Colonic mucosa (tissue), 4 donors: ENCODE data around the gene NDUFB7. TPM values are rescaled to one million over a fixed set of nuclear protein-coding genes. Genes with fewer than 3 reads are reported as not detected.

Experiments used
- DNase-seq: peaks from one replicate; pipeline ENCODE4 v3.0.0-alpha.2; 2020
- H3K27ac ChIP-seq: fragments of 200-600 bp; one replicate; pipeline ENCODE4 v1.8.0; 2021
- H3K27me3 ChIP-seq: fragments of 200-600 bp; one replicate; pipeline ENCODE4 v1.8.0; 2021
- H3K36me3 ChIP-seq: fragments of 200-600 bp; one replicate; pipeline ENCODE4 v1.8.0; 2021
- H3K4me1 ChIP-seq: fragments of 200-600 bp; one replicate; pipeline ENCODE4 v1.8.0; 2021; ENCODE audit warnings: mild to moderate bottlenecking
- H3K4me3 ChIP-seq: fragments of 200-600 bp; one replicate; pipeline ENCODE4 v1.8.0; 2021
- H3K9ac ChIP-seq, 2 donors: one replicate each; pipeline ENCODE4 v1.7.0; 2013; ENCODE audit warnings: control low read depth in 2 of 2, low read depth in 2 of 2, low read length in 2 of 2
- H3K9me3 ChIP-seq: fragments of 200-600 bp; one replicate; pipeline ENCODE4 v1.8.0; 2021
- intact Hi-C: fragments of 100-400 bp; cut with DNase I; formaldehyde crosslinking; loops from one replicate; pipeline ENCODE4 v1.14.1; 2022
- total RNA-seq, 2 donors: library from RNA; stranded (reverse); fragmentation: NEBNext Ultra II Directional in 1 of 2; extraction: Animal tissue kit (Norgen Biotek cat#: 25700) in 1 of 2; gene quantifications; one replicate each; pipeline ENCODE4 v1.2.1, GENCODE V29; 2021
- TF ChIP-seq, protein P1 (sequence below): fragments of 200-600 bp; IDR thresholded peaks from one replicate; pipeline ENCODE4 v1.8.0; 2022; ENCODE audit warnings: antibody characterized with exemption, mild to moderate bottlenecking
- donor health status: healthy.
- donor health status: DM: no; HTN: no; CAD: no.
- donor health status: DM: no; HTN: no; CAD: no.

NDUFB7 gene
- total RNA-seq, 2 donors from 2014 or later = 216 to 302 TPM

DNA sequence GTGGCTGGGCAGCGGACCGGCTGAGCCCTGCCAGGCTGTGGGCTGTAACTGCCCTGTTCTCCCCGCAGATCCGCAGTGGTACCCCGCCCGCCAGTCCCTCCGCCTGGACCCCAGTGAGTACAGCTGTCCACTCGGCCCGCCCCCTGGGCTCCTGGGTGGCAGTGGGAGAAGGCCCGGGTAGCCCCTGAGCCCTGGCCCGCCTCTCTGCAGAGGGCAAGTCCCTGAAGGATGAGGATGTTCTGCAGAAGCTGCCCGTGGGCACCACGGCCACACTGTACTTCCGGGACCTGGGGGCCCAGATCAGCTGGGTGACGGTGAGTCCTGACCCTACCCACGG lies 8.3 kb downstream of the NDUFB7 start:
- DNase-seq = no peak
- H3K27me3 ChIP-seq = no peaks in the 10 kb centered on the region
- no peaks in the 10 kb centered on the region for H3K36me3 ChIP-seq
- H3K9me3 ChIP-seq = no peaks in the 10 kb centered on the region
- H3K9ac ChIP-seq = no peak overlapping the region
- intact Hi-C loops = no loop called here
- no peak overlapping the region for H3K4me3 ChIP-seq
- no peak overlapping the region for H3K27ac ChIP-seq
- no peaks in the 10 kb centered on the region for H3K4me1 ChIP-seq
- TF ChIP-seq, protein P1, sequence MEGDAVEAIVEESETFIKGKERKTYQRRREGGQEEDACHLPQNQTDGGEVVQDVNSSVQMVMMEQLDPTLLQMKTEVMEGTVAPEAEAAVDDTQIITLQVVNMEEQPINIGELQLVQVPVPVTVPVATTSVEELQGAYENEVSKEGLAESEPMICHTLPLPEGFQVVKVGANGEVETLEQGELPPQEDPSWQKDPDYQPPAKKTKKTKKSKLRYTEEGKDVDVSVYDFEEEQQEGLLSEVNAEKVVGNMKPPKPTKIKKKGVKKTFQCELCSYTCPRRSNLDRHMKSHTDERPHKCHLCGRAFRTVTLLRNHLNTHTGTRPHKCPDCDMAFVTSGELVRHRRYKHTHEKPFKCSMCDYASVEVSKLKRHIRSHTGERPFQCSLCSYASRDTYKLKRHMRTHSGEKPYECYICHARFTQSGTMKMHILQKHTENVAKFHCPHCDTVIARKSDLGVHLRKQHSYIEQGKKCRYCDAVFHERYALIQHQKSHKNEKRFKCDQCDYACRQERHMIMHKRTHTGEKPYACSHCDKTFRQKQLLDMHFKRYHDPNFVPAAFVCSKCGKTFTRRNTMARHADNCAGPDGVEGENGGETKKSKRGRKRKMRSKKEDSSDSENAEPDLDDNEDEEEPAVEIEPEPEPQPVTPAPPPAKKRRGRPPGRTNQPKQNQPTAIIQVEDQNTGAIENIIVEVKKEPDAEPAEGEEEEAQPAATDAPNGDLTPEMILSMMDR = no peak

DNA sequence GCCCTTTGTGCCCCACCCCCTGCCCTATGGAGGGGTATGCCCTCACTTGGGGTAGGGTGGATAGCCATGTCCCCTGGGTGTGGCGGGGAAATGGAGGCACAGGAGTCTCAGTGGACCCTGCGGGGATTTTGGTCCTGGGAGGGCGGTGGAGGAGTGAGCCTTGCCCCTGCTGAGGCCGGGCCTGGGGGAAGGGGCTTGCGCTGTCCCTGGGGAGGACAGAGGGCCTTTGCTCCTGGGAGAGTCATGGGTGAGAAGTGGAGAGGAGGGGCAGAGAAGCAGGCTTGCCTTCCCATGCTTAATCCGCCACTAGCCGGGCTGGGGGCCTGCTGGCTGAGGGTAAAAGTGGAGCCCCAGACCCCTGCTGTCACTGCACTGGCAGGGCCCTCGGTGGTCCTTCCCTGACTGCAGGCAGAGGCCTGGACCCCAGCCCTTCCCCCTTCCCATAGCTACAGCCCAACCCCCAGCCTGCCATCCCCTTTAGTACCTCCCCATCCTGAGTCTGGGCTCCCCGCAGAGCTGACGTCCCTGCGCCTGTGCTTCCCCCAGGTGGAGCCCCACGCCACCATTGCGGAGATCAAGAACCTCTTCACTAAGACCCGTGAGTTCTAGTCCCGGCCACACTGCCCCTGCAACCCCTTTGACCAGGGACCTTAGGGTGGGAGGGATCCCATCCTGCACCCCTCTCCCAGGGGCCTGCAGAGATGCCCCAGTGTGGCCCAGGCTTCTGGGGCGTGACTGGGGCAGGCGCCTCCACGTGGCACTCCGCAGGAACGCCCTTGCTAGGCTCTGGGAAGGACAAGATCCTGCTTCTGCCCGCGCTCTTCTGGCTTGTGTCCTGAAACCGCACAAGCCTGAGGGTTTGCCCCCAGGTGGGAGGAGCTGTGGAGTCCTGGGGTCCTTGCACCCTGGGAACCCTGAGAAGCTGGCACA lies 8.9 kb downstream of the NDUFB7 start:
- intact Hi-C loops = no loop called here
- no peaks in the 10 kb centered on the region for H3K36me3 ChIP-seq
- TF ChIP-seq, protein P1 = no peak
- H3K4me3 ChIP-seq = no peak overlapping the region
- no peaks in the 10 kb centered on the region for H3K4me1 ChIP-seq
- no peaks in the 10 kb centered on the region for H3K9me3 ChIP-seq
- no peaks in the 10 kb centered on the region for H3K27me3 ChIP-seq
- no peak for DNase-seq
- no peak overlapping the region for H3K27ac ChIP-seq
- H3K9ac ChIP-seq = no peak overlapping the region

DNA sequence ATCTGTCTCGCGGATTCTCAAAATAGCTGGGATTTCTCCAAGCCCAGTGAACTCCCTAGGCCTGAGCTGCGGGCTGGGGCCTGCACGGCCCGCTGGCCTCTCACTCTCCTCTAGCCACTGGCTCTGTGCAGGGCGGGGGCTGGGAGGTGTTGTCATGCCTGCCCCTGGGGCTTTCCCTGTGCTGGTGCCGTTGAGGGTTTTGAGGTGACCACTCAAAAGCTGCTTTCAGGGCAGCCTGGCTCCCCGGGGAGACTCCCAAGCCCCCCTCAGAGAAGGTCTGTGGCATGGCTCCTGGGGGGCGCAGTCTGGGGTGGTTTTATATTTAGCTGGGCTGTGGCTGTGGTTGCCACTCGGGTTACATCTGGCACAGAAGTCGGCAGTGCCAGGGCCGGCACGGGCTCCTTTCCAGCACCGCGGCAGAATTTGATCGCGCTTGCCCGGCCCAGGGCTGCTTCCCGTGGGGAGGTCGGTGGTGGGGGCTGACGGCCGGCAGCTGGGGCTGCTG lies 10.0 kb downstream of the NDUFB7 start:
- Histone ChIP-seq H3K27ac (no peak overlapping the region), H3K9me3 (no peaks in the 10 kb centered on the region), H3K27me3 (no peaks in the 10 kb centered on the region), H3K9ac (no peak overlapping the region), H3K36me3 (no peaks in the 10 kb centered on the region), H3K4me3 (no peak overlapping the region), H3K4me1 (no peaks in the 10 kb centered on the region)
- no peak for DNase-seq
- intact Hi-C loops = no loop called here
- TF ChIP-seq, protein P1 = no peak

DNA sequence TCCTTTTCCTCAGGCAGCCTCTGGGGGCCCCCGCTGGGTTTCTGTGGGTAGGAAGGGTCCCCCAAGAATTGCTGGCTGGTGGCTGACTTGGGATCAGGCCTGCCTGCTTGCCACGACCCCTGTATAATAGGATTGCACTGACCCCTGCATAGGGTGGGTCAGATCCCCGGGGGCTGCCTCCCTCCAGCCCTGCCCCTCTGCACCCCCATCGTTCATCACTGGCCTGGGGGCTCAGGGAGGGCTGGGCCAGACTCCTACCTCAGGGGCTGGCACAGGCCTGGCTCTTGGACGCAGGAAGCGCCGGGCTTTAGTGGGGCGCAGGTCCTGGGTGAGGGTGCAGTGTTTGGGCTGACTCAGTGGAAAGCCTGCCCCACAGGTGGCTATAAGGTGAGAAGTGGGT lies 10.6 kb downstream of the NDUFB7 start:
- Histone ChIP-seq H3K27ac (no peak overlapping the region), H3K27me3 (no peaks in the 10 kb centered on the region), H3K36me3 (no peaks in the 10 kb centered on the region), H3K4me1 (peaks cover 4% of the 10 kb centered on the region), H3K9me3 (no peaks in the 10 kb centered on the region), H3K9ac (no peak overlapping the region), H3K4me3 (no peak overlapping the region)
- TF ChIP-seq, protein P1 = no peak
- intact Hi-C loops = no loop called here
- no peak for DNase-seq

DNA sequence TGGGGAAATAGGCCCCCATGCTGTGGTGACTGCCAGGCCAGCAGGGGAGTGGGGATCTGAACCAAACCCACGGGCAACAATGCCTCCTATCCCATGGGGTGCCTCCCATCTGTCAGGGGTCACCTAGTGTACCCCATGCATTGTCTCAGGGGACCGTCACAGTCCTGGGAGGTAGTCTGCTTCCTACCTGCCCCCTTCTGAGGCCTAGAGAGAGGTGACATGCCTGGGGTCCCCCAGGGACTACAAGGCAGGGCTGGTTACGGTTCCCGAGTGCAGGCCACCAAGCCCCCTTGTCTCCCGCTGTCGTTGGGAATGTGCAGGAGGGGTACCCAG lies 11.1 kb downstream of the NDUFB7 start:
- intact Hi-C loops = no loop called here
- TF ChIP-seq, protein P1 = no peak
- no peak for DNase-seq
- no peak overlapping the region for H3K4me3 ChIP-seq
- H3K27me3 ChIP-seq = no peaks in the 10 kb centered on the region
- no peaks in the 10 kb centered on the region for H3K9me3 ChIP-seq
- H3K4me1 ChIP-seq = peaks cover 4% of the 10 kb centered on the region
- H3K27ac ChIP-seq = no peak overlapping the region
- H3K9ac ChIP-seq = no peak overlapping the region
- no peaks in the 10 kb centered on the region for H3K36me3 ChIP-seq
